ENCODE data around the gene SLC39A10. TPM values are rescaled to one million over a fixed set of nuclear protein-coding genes. Genes with fewer than 3 reads are reported as not detected.
"Not testable (repeated sequence)": the region's sequence is repeated elsewhere in the genome, so short reads cannot be mapped to it uniquely, and the experiment has no call there.

The SLC39A10 gene
- total RNA-seq, 3 donors from 2014 or later, result 16.3 to 31.5 (median 25.8) TPM

GRCh38 chr2:195638750-195639149 is 18.3 kb upstream of the SLC39A10 start:
- DNase-seq (ENCODE audit: low spot score in 2 of 2), result no peak
- TF ChIP-seq POLR2A (IDR thresholded peaks at IDR 0.05), result no peak
- TF ChIP-seq CTCF (IDR thresholded peaks at IDR 0.05), result no peak
- TF ChIP-seq POLR2AphosphoS5 (IDR thresholded peaks at IDR 0.05), result no peak
- intact Hi-C loops (cut with DNase I; ENCODE audit: low total_unique reads), result no loop called here
- H3K4me3 ChIP-seq, result no peak overlapping the region
- H3K9me3 ChIP-seq, result no peaks in the 10 kb centered on the region
- no peaks in the 10 kb centered on the region for H3K27me3 ChIP-seq
- no peaks in the 10 kb centered on the region for H3K4me1 ChIP-seq
- no peak overlapping the region for H3K27ac ChIP-seq
- H3K36me3 ChIP-seq, result no peaks in the 10 kb centered on the region

- H3K27me3 ChIP-seq, result no peaks in the 10 kb centered on the region
- no peaks in the 10 kb centered on the region for H3K9me3 ChIP-seq
- no peak overlapping the region for H3K27ac ChIP-seq
- intact Hi-C loops (cut with DNase I; ENCODE audit: low total_unique reads), result no loop called here
- DNase-seq (ENCODE audit: low spot score in 2 of 2), result no peak
- TF ChIP-seq CTCF (IDR thresholded peaks at IDR 0.05) (no peak), POLR2AphosphoS5 (IDR thresholded peaks at IDR 0.05) (no peak), POLR2A (IDR thresholded peaks at IDR 0.05) (no peak)
- no peak overlapping the region for H3K4me3 ChIP-seq
- H3K36me3 ChIP-seq, result no peaks in the 10 kb centered on the region
- H3K4me1 ChIP-seq, result no peaks in the 10 kb centered on the region
Observed at GRCh38 chr2:195639238-195639858, 17.7 kb upstream of the SLC39A10 start.

- H3K9me3 ChIP-seq, result no peaks in the 10 kb centered on the region
- no peak overlapping the region for H3K4me3 ChIP-seq
- no peak for TF ChIP-seq CTCF (IDR thresholded peaks at IDR 0.05)
- TF ChIP-seq POLR2A (IDR thresholded peaks at IDR 0.05), result no peak
- TF ChIP-seq POLR2AphosphoS5 (IDR thresholded peaks at IDR 0.05), result no peak
- DNase-seq (ENCODE audit: low spot score in 2 of 2), result no peak
- no peaks in the 10 kb centered on the region for H3K27me3 ChIP-seq
- no peaks in the 10 kb centered on the region for H3K4me1 ChIP-seq
- H3K27ac ChIP-seq, result no peak overlapping the region
- no peaks in the 10 kb centered on the region for H3K36me3 ChIP-seq
- intact Hi-C loops (cut with DNase I; ENCODE audit: low total_unique reads), result no loop called here
Observed at GRCh38 chr2:195639959-195640358, 17.1 kb upstream of the SLC39A10 start.

GRCh38 chr2:195642027-195642678 is 14.9 kb upstream of the SLC39A10 start:
- Histone ChIP-seq H3K27me3 (no peaks in the 10 kb centered on the region), H3K27ac (no peak overlapping the region), H3K36me3 (no peaks in the 10 kb centered on the region), H3K4me3 (no peak overlapping the region), H3K4me1 (no peaks in the 10 kb centered on the region), H3K9me3 (no peaks in the 10 kb centered on the region)
- no peak for TF ChIP-seq POLR2A (IDR thresholded peaks at IDR 0.05)
- TF ChIP-seq CTCF (IDR thresholded peaks at IDR 0.05), result no peak
- no peak for TF ChIP-seq POLR2AphosphoS5 (IDR thresholded peaks at IDR 0.05)
- intact Hi-C loops (cut with DNase I; ENCODE audit: low total_unique reads), result no loop called here
- no peak for DNase-seq (ENCODE audit: low spot score in 2 of 2)

- no peak for DNase-seq (ENCODE audit: low spot score in 2 of 2)
- TF ChIP-seq CTCF (IDR thresholded peaks at IDR 0.05) (no peak), POLR2A (IDR thresholded peaks at IDR 0.05) (no peak), POLR2AphosphoS5 (IDR thresholded peaks at IDR 0.05) (no peak)
- Histone ChIP-seq H3K27ac (no peak overlapping the region), H3K4me1 (no peaks in the 10 kb centered on the region), H3K9me3 (no peaks in the 10 kb centered on the region), H3K36me3 (no peaks in the 10 kb centered on the region), H3K27me3 (no peaks in the 10 kb centered on the region), H3K4me3 (no peak overlapping the region)
- intact Hi-C loops (cut with DNase I; ENCODE audit: low total_unique reads), result no loop called here
Observed at GRCh38 chr2:195642679-195643068, 14.4 kb upstream of the SLC39A10 start.

- H3K27ac ChIP-seq; H3K4me1 ChIP-seq; H3K9me3 ChIP-seq; H3K4me3 ChIP-seq; intact Hi-C loops (cut with DNase I; ENCODE audit: low total_unique reads); DNase-seq (ENCODE audit: low spot score in 2 of 2); H3K36me3 ChIP-seq; H3K27me3 ChIP-seq: not testable (repeated sequence)
Observed at GRCh38 chr2:195644708-195645107, 12.3 kb upstream of the SLC39A10 start.
